GM19239 (cell line): ENCODE data around the gene BANF1.

Experiments
- DNase-seq: peaks from one replicate; pipeline ENCODE4 v3.0.0; 2011; ENCODE audit warnings: low spot score; ENCODE audit not compliant: insufficient read length
- FAIRE-seq: peaks from 2 replicates; lab custom pipeline; 2011; peaks lifted over from hg19 to GRCh38; lab: Jason Lieb, UNC

Gene BANF1

DNA sequence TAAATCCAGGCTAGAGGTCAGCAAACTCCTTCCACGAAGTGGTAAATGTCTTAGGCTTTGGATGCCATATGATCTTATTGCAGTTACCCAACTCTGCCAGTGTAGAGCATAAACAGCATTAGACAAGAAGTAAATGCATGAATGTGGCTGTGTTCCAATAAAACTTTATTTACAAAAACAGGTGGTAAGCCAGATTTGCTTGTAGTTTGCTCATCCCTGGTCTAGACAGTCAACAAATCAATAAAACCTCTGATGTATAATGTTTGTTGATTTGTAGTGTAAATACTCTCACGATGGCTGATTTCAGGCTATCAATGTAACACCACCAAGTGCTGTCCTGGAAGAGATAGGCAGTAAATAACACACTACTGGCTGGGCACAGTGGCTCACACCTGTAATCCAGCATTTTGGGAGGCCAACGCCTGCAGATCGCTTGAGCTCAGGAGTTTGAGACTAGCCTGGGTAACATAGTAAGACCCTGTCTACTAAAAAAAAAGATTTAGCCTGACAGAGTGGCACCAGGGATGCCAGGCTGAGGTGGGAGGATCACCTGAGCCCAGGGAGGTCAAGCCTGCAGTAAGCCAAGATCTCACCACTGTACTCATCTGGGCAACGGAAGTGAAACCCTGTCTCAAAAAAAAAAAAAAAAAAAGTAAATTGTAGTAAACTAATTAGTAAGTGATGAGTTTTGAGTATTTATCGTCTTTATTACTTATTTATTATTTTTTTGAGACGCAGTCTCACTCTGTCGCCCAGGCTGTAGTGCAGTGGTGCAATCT, 30.8 kb downstream of the BANF1 start:
- DNase-seq (no peak), FAIRE-seq (no peak)

DNA sequence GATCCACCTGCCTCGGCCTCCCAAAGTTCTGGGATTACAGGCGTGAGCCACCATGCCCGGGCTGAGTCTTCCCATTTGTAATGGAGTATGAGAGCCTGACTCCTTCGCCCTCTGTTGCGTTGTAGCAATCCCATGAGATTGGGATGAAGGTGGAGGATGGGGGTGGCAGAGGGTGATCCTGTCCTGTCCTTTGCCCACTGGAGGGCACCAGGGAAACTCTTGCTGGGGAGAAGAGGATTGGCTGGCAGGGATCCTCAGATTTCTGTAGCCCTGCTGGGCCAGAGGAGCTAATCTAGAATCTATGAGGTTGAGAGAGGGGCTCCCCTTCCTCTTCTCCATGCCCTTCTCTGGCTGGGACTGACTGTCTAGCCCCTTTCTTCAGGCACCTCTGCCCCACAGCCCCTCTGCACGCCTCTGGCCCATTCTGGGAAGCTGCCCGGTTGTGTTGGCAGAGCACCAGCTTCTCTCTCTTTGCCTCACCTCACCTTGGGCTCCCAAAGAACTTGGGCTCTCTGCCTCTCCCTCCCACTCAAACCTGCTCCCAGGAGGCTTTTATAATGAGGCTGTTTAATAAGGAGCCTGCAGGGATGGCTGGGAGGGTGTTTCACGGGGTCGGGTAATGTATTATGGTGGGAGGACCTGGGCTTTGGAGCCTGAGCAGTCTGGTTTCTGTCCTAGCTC, 33.5 kb downstream of the BANF1 start:
- no peak for DNase-seq
- no peak for FAIRE-seq

DNA sequence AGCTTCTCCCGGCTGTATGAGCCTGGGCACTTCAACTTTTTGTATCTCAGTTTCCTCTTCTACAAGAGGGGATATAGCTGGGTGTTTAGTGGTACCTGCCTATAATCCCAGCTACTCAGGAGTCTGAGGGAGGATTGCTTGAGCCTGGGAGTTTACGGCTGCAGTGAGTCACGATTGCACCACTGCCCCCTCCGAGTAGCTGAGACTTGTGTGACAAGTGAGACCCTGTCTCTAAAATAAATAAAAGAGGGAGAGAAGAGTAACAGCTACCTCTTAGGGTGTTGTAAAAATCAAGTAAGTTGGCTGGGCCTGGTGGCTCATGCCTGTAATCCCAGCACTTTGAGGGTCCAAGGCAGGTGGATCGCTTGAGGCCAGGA, 34.0 kb downstream of the BANF1 start:
- no peak for DNase-seq
- FAIRE-seq: no peak

DNA sequence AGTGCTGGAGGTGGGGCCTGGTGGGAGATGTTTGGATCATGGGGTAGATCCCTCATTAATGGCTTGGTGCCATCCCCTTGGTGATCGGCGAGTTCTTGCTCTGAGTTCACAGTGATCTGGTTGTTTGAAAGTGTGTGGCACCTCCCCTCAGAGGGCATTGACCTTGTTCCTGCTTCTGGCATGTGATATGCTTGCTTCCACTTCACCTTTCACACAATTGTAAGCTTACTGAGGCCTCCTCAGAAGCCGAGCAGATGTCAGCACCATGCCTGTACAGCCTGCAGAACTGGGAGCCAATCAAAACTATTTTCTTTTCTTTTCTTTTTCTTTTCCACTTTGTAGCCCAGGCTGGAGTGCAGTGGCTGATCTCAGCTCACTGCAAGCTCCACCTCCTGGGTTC, 35.0 kb downstream of the BANF1 start:
- FAIRE-seq: no peak
- no peak for DNase-seq

DNA sequence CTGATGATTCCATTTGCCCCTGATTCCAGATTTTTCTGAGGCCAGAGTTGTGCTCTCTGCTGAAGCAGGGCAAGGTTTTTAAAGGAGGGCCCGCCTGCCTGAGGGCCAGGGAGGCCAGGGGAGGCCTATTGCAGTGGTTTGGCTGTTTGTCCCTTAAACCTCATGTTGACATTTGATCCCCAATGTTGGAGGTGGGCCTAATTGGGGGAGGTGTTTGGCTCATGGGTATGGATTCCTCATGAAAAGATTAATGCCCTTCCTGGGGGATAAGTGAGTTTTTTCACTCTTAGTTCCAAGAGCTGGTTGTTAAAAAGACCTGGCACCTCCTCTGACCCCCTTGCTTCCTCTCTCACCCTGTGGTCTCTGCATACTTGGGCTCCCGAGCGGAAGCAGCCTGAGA, 37.5 kb downstream of the BANF1 start:
- no peak for DNase-seq
- no peak for FAIRE-seq

DNA sequence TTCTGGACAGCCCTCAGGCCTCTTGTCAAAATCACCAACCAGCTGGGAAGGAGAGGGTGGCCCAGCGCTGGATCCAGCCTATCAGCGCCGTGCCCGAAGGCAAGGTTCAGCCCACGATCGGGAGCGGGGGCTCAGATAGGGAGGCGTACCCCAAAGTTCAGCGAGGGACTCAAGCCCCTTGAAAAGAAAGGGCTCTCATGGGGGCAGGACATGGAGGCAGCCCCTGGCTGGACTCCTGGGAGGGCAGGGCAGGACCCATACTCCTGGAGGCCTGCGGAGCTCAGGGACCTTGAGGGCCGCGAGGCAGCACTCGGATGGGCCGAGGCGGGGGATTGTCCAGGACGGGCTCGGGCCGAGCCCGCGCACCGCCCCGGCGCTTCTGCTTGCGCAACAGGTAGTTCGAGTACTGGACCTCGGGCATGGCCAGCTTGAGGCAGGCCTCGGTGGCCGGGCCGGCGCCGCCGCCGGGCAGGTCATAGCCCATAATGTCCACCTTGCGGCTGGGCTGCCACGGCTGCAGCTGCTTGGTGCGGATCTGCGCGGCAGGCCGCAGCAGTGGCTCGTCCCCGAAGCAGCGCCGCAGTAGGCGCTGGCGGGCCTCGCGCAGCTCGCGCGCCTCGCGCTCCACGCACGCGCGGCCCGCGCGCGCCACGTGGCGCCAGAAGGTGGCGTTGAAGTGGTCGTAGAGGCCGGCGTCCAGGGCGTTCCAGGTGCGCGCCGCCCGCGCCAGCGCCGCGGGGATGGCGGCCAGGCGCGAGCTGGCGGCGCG, 40.1 kb downstream of the BANF1 start:
- DNase-seq: no peak
- no peak for FAIRE-seq

DNA sequence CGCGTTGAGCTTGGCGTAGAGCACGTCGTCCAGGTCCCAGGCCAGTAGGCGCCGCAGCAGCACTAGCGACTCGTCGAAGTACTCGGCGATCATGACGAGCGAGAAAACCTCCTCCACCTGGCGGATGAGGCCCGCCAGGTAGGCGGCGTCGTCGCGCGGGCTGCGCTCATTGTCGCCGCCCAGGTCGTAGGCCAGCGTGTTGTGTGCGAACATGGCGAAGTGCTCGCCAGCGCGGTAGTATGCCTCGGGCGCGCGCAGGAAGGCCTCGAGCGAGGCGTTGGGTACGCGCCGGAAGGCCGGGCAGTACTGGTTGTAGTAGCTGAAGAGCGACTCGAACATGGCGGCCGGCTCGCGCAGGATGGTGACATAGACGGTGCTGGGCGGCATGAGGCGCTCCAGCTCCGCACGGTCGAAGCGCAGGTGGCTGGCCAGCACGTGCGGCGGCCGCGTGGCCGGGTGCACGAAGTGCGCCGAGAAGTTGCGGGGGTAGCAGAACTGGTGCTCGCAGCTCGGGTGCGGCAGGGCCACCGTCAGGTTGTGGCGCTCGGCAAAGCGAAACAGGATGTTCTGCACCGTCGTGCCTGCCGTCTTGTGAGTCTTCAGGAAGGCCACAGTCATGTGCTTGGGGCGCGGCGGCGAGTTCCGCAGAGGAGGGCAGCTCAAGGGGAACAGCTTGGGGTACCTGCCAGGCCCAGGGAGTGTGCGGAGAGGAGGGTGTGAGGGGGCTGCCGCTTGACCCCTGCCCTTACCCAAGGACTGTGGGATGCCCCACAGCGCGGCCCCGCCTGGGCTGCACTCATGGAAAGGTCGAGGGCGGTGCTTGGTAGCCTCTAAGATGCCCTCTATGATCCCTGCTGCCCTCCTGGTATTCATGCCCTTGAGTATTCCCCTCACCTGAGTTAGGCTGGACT, 40.9 kb downstream of the BANF1 start:
- FAIRE-seq (no peak), DNase-seq (no peak)

DNA sequence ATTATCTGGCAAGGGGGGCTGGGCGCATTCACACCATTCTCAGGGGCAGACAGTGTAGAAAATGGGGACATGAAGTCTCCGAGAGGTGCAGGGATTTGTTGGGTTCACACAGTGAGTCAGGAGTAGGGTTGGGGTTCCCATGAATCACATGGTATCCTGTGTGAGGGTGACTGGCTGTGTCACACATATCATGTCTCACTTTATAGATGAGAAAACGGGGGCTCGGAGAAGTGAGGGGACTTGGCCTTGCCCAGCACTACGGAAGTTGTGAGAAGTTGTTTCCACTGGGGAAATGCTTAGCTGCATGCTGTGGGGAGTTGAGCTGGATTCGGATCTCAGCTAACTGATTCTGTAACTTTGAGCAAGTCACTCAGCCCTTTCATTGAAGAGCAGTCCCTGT, 42.5 kb downstream of the BANF1 start:
- peak; percentile 64 for FAIRE-seq
- DNase-seq: no peak

DNA sequence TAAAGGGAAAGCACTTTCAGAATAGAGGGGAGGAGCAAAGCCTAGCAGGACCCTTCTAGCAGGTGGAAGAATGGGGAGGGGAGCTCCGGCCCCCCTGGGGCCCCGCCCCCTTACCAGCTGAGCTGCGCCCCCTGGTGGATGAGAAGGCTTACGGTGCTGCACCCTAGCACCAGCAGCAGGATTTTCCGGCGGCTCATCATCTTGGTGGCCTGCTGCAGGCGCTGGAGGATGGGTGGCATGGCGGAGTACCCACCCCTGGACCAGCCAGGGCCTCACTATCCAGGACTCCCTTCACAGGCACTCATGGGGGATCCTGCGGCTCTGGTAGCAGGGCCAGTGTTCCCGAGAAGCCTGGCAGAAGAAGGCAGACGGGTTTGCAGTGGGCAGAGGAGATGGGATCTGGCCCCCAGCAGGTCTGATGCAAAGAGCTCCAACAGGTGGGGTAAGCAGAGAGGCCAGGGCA, 42.9 kb downstream of the BANF1 start:
- FAIRE-seq (peak; percentile 89), DNase-seq (peak; percentile 92)

DNA sequence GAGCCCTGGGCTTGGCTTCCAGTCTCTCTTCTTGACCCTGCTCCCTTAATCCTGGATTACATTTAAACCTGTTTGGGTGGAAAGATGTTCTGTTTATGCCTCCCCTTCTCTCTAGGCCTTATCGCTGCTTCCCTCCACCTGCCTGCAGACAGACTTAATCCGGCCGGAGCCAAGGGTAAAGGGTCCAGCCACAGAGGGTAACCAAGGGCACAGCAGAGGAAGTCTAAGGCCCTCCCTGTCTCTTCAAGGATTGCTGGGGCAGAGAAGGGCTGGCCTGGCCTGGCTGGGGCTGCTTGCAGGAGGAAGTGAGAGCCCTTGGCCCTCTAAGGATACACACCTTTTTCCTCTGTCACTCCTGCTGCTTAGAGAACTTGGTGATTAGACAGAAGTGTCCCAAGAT, 44.6 kb downstream of the BANF1 start:
- DNase-seq (no peak), FAIRE-seq (no peak)

DNA sequence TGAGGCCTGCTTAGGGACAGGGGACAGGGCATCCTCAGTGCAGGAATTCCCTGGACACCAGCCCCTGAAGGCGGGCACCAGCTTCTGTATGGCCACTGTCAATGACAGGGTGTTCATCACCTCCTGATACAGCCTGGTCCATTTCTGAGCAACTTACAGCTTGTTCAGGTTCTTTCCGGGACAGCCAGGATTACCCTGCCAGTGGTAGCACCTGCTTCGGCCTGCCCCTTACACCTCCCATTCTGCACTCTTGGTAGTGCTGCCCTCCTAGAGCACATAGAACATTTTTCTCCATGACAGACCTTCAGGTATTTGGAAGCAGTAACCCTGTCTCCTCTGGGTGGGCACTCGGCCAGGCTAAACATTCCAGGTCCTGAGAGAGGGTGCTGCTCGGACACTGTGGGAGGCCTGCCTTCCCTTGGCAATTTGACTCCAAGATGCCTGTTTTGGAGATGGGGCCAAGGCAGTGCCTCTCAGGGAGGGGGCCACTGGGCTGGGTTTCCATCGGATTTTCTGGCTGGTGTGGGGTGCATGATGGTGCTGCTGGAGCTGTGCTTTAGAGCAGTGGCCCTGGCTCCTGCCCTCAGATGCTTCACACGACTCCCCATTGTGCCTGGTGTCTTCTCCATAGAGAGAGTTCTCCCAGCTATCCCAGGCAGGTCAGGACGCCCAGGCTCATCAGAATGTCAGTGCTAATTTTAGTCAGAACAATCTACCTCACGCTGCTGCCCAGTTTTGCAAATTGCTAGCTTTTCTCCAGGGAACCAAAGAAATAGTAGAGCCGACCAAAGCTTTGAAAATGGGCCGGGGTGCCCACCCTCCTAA, 45.5 kb downstream of the BANF1 start:
- FAIRE-seq: no peak
- DNase-seq: no peak

DNA sequence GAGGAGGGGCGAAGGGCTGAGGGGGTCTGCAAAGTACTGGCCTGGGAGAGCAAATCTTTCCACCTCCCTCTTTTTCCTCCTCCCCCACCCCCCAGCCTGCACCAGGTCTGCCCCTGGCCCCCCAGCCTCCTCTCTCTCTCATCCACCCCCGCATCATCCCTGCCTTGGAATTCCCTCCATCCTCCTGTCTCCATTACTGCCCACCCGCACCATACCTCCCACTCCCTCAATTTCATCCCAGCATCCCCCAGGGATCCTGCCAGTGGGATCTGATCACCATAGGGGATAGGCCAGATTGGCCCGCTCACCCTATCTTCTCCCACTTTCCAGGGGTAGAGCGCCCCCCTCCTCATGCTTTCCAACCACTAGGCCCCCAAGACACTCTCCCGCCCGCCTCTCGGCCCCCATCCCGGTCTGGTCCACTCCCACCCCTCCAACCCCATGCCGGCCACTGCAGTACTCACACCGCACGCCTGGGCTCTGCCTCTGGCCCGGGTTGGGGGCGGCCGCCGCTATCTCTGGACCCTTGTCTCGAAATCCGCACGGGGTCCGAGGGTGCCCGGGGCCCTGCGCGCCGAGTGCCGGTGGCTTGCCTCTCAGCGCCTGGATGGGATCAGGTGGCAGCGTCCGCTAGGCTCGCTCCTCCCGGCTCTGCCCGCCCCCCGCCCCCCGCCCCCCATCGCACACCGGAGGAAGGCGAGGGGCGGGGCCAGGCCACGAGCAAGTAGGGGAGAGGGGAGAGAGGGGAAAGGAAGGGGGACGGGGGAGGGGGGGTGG, 46.4 kb downstream of the BANF1 start, which contains the start of gene GAL3ST3:
Gene GAL3ST3, minus strand, starts transcription at position 615 of the 777 bp plus-strand sequence. CDS start 3,746 bp downstream, outside the sequence.
- FAIRE-seq: no peak
- no peak for DNase-seq

DNA sequence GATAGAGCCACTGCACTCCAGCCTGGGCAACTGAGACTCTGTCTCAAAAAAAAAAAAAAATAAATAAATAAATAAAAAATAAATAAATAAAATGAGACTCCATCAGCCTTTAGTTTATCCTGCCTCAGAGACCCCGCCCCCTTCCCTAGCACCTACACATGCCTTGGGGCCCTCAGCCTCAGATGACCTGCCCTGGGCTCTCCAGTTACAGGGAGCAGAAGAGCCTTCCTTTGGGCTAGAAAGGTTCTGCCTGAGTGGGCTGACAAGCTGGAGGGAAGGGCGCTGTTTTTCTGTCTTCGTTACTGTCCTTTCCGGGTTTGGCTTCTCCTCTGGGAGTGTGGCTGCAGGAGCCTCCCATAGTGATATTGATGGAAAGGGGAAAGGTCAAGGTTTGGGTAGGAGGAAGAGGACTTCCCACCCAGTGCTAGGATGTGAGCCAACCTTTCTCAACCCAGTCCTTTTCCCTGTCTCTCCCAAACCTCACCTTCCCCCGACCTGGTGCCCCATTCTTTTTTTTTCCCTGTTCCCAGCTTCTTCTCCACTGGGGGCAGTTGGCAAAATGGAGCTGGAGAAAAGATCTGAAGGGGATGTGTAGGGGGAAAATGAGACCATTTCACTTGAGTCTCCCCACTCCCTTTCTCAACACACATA, 48.4 kb downstream of the BANF1 start:
- DNase-seq (no peak), FAIRE-seq (no peak)

DNA sequence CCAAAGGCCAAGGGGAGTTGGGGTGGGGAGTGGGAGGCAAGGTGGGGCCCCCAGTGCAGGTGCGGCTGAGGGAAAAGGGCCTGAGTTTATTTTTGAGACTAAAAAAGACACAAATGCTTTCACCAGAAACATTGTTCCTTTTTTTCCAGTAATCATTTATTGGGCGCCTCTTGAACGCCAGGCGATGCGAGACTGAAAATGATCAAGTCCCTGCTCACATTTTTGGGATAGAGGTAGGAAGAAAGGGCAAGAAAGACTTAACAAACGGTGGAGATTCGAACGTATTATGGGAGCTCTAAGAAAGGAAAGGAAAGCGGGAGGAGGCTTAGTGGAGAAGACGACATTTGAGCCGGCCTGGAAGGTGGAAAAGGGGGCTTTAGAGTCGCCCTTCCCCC, 49.1 kb downstream of the BANF1 start:
- DNase-seq (no peak), FAIRE-seq (peak; percentile 11)

DNA sequence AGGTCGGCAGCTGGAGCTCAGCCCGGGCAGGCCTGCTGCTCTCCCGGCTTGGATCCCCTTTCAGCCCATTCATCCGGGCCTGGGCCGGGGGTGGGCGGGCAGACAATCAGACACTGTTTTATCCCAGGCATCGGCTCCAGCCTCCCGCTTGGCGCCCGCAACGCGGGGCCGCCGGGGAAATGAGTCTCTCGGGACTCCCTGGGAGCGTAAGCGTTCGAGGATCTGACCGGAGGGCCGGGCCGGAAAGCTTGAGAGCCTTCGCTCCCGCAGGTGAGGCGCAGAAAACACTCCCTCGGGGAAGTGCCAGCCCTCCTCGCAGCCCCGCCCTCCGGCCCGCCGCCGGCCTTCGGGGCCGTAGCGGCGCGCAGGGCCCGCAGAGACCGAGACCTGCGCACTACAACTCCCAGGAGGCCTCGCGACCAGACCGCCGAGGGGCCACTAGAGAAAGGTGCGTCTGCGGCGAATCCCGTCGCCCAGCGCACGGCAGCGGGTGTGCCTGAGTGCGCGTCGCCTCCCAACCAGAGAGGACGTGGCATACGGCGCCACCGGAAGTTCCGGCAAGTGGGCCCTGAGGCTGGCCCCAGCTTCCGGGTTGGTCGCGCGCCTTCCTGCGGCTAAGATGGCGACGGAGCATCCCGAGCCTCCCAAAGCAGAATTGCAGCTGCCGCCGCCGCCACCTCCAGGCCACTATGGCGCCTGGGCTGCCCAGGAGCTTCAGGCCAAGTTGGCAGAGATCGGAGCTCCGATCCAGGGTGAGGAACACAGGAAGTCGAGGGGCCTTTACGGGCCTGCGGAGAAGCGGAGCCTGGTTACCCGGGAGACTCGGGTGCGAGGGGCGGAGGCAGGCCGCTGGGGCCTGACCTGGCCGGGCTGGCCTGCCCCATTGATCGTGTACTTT, 49.7 kb downstream of the BANF1 start, which contains the start of gene SF3B2:
Gene SF3B2, plus strand, starts transcription at position 599 of the 898 bp plus-strand sequence. Its CDS starts 21 bp downstream, at position 620.
- peak; percentile 94 for FAIRE-seq
- peak; percentile 94 for DNase-seq

DNA sequence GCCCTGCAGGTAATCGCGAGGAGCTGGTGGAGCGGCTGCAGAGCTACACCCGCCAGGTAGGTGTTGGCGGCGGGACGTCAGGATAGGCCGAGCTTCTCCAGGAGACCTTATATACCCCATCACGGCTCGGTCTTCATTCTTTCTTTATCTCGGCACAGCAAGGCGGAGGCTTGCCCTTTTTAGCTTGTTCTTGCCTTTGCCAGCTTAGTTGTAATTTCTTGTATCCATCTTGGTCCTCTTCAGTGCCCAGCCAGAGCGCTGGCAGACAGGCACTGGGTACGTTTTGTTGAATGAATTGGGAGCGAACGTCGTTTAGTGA, 50.3 kb downstream of the BANF1 start:
- FAIRE-seq: no peak
- no peak for DNase-seq
